ENCODE measurements around the gene HOXA2.

Gene HOXA2

DNA sequence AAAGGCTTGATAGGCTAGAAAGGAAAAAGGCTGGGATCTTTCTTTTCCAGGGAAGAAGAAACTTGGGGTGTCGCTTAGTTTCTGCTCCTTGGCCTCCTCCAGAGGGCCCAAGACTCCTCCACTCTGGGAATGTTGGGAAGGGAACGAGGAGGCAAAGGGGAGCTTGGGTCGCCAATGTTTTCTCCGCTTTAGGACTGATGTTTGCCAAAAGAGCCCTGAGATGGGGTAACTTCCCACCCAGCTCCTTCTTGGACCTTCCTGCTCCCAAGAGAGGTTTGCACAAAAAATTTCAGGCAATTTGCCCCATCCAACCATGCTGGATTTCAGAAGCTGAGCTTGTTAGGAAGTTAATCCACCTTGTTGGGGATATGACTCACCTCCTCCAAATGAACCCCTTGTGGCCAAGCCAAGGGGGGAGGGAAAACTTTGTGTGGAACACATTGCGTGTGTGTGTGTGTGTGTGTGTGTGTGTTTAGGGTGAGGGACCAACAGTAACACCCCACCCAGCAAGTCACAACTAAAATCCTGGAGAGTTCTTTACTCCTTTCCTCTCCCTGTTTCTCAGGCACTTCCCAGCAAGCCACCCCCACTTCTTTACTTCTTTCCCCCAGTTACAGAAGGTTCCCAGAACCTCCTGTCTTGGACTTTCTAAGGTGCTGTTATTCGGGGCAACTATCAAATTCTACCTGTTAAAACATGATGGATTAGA lies 8.7 kb upstream of the HOXA2 start:
- peak; percentile 51 for DNase-seq

DNA sequence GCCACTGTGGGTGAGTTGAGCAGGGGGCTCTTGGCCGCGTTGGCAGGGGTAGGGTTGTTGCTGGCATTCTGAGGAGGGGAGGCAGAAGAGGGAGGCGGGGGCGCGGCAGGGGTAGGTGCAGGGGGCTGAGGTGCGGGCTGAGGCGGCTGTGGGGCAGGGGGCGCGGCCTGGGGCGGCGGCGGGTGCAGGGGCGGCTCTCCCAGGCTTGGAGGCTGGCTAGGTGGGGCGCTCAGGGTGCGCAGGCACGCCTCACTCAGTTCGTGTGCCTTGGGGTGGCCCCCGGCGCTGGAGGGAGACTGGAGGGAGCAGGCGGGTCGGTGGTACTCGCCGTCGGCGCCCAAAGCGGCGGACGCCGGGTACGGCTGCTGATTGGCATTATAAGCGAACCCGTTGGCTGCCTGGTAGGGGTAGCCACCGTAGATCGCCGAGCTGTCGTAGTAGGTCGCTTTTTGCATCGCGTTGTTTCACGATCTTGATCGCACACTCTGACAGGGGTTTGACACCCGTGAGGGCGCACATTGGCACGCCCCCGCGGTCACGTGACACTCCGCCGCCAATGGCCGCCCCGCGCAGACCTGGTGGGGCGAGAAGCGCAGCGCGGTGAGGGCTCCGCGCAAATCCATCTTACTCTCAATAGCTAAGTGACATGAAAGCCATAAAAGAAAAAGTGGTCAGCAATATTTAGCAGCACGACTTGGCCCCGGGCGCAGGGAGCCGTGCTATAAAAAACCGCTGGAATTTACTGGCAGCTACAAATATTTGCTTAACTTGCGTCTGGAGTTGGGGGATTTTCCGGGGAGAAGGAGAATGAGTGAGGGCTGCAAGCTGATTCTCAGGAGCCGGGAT lies 7.9 kb upstream of the HOXA2 start:
- DNase-seq, result peak; percentile 85

DNA sequence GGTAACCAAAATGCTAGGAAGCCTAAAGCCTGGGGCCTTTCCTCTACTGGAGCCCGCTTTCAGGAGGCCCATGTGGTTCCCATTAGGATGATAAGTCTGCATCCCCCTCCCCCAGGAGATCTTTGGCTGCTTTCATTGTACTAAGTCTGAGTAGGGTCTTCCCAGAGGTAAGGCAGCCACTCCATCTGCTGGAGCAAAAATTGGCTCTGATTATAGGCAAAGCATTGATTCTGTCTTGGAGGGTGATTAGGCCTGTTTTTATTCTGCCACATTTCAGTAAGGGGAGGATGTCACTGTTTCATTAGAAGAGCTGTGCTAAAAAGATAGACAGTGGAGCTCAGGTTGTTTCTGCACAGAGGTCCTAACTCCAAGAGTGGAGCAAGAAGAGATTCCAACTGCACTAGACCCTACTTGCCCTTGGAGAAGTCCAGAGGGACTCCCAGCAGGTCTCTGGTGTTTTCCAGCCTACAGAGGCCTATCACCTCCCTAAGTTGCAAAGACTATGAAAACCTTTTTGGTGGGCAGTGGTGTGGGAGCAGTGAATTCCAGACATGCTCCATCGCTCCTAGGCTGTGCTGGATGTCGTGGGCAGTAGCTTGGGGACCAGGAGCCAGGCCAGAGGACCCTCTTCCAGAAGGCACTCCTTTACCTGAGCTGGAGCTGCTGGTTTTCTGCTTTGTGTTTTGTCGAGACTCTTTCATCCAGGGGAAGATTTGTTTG lies 7.1 kb upstream of the HOXA2 start:
- peak; percentile 46 for DNase-seq

DNA sequence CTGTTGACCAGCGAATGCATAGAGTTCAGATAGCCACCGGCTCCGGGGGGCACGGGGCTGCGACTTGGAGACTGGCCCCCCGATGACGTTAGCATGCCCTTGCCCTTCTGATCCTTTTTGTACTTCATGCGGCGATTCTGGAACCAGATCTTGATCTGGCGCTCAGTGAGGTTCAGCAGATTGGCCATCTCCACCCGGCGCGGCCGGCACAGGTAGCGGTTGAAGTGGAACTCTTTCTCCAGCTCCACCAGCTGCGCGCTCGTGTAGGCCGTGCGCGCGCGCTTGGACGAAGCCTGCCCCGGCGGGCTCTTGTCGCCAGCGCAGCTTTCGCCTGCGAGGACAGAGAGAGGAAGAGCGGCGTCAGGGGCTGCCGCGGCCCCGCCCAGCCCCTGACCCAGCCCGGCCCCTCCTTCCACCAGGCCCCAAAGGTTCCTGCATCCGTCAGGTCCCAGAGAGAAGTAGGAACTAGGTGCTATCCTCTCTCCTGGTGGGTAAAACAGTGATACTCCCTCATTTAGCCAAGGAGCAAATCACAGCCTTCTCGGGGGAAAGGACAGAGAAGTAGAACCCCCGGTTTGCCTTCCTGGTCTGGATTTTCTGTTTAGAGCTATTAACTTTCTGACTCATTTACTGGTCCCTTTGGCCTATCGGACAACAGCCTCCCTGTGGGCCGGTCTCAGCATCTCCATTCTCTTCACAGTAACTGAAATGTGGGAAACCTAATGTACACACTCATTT lies 6.1 kb upstream of the HOXA2 start:
- peak; percentile 85 for DNase-seq

DNA sequence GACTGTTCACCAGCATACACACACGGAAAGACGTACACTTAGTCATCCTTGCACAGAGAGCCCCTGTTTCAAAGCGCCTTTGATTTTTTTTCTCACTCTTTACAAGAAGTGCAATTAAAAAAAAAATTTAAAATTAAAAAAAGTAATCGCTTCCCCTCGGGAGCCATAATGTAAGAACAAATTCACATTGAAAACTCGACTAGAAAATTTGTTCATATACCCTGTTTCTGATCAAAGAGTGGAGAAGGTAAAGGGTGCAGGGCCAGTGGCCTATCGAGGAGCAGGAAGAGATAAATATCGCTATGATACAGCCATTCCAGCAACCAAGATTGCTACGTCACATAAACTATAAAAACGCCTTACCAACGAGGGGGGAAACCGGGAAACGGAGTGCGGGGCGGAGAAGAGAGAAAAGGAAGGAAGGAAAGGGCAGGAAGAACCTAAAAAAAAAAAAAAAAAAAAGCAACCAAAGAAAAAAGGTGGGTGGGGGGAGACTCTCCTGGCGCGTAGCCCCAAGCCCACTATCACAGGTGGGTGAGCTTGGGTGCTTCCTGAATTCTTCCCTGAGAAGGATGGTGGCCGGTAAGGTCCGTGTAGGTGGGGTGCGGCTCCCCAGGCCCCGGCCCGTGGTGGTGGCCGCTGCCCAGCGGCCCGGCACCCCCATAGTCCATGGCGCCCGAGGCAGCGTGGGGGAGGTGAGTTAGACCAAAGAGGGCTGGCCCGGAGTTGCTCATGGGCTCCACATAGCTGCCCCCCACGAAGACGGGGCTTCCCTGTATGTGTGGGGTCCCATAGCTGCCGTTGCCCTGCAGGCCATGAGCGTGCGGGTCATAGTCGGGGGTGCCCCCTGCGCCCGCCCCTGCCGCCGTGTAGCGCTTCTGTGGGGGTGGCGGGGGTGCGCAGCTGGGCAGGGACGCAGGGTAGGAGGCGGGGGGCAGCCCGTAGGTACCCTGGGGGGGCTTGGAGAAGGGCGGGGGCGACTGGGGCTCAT lies 5.2 kb upstream of the HOXA2 start:
- peak; percentile 35 for DNase-seq

DNA sequence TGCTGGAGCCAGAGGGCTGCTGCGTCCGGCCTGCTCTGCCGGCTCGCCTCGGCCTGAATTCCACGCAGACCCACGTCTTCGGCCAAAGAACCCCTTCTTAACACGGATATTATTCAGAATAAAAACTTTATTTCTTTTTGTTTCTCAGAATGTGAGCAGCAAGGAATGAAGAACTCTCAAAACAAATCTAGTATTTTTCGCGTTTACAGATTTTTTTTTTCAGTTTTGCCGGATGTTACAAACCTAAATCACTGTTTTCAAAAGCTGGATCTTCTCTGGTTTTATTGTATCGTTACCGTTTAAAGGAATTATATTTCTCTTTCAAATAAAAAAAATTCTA lies 4.4 kb upstream of the HOXA2 start:
- DNase-seq, result no peak

DNA sequence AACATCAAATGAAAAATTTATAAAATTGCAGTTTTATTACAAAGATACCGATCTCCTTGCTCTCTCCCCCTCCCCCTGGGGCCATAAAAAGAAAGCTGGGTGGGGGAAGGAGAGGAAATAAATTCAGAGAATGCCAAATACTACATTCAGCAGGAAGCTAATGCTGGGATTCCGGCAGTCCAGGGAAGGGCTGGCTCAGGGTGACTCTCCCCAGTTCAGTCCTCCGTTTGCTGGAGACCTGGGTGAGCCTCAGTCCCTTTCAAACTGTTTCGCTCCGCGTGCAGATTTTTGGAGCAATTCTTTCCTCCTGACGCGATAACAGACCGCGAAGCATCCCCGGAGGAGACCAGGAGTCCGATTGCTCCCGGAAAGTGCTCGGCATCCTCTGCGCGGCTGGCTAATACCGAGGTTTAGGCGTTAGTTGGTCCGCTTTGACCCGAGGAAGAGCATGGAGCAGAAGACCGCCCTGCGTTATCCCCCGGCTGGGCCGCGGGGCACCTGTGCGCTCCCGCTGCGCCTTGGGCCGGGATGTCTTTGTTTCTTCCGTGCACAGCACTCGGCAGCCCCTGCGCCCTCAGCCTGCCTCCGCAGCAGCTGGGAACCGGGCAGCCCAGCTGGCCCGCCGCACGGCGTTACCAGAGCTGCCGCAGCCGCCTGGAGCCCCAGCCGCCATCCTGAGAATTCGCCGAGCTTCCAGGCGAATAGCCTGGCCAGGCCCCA lies 3.9 kb upstream of the HOXA2 start:
- DNase-seq, result peak; percentile 85

DNA sequence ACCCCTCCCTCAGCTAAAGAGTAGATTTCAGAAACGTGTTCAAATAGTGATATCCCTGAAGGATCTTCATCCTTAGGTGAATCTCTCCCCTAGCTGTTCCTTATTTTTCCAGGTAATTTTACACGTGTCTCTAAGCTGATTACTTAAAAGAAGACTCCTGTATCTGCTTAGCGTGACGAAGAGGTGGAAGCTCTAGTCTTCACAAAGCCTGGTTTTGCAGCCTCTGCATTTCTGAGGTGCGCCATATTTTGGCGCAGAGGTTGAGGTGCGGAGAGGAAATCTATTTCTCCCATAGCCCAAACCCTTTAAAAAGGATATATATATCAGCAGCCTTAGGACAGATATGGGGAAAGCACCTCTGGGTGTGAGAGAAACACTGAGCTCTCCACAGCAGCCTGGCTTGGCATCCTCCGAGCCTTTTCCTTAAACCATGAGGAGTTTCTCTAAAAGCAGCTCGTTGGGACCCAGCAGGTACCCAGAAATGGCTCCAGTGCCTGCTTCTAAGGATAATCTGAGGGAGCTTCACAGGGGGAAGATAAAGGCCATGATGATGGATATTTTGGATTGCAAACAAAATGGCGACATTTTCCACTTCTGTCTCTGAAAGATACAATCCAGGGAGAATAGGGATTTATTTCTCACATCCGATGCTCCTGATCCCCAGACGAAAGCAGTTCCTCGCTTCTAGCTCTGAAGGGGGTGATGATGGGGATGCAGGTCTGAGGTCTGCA lies 3.0 kb upstream of the HOXA2 start:
- no peak for DNase-seq

DNA sequence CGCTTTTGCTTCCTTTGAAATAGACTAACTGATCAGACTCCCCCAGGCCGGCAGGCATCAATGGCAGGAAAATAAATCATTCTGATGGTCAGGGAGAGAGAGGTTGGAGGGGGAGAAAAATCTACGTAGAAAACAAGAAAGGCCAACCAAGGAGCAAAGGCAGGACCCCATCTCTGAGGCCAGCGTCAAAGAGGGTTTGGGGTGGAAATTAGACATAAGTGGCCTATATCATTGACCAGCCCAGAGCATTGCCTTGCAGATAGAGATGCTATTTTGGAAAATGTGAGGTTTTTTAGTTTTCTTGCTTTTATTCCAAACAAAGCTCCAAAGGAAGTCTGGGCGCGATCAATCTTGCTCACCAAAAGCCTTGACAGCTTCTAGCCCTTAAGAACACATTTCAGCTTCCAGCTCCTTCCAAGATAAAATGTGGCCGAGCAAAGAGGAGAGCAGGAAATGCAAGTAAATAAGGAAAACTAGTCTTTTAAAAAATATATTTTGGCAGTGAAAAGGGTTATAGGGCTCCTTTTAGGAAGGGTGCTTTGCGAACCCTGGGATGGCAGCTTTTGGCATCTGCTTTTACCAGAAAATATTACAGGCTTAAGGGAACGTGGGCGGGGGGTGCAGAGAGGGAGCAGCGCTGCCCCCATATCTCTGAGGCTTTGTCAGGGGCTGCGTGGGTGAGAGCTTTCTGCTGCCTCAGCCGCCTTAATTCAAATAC lies 2.0 kb upstream of the HOXA2 start:
- no peak for DNase-seq

DNA sequence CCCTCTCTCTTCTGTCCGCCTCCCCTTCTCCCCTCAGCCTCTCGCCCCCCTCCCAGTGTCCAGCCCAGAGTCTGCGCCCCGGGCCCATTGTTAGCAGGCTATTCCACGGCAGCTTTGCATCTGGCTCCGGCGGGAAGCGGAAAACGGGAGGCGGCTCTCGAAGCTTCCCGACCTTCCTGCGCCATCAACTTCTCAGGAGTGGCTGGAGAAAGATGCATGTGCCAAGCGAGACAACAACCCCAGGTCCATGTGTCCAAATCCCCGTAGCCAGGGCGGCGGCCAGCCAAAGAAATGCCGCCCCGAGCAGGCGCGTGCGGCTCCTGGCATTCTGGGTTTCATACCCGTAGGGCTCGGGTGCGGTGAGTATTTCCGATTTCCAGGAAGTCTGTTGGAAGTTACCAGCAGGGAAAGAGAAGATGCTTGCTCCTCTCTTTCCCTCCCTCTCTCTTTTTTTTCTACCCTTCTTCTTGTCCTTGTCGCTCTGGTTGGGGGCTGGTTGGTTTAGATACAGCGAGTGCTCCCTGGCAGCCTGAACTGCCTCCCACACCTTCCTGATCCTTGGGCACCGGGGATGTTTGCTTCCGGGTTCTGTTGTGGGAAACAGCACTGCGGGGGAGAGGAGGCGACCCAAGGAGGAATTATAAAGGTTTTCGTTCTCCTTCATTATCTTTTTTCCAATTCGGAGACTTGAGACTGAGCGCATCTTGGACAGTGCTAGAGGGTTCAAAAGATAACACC lies 1.2 kb upstream of the HOXA2 start:
- no peak for DNase-seq

DNA sequence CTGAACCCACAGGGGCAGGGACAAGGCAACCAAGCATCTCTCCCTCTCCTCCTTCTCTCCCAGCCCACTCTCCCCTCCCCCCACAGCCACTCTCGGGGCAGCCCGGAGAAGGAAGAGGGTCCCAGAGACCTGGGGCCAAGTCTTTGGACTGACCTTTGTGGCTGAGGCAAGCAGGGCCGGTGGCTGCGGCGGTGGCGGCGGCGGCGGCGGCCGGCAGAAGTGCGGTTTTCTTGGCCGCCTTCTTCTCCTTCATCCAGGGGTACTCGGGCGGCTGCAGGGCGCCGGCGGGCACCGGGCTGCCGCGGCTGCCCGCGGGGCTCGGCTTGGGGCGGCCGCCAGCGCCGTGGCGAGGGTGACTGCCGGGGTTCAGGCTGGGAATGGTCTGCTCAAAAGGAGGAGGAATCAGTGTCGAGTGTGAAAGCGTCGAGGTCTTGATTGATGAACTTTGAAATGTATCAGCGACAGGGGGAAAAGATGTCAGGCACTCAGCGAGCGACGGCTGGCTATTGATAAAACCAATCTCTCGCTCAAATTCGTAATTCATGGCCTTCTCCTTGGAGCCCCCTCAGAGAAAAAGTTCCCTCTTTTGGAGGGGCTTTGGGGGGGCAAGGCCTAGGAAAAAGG lies 414 bp downstream of the HOXA2 start:
- DNase-seq, result peak; percentile 73

DNA sequence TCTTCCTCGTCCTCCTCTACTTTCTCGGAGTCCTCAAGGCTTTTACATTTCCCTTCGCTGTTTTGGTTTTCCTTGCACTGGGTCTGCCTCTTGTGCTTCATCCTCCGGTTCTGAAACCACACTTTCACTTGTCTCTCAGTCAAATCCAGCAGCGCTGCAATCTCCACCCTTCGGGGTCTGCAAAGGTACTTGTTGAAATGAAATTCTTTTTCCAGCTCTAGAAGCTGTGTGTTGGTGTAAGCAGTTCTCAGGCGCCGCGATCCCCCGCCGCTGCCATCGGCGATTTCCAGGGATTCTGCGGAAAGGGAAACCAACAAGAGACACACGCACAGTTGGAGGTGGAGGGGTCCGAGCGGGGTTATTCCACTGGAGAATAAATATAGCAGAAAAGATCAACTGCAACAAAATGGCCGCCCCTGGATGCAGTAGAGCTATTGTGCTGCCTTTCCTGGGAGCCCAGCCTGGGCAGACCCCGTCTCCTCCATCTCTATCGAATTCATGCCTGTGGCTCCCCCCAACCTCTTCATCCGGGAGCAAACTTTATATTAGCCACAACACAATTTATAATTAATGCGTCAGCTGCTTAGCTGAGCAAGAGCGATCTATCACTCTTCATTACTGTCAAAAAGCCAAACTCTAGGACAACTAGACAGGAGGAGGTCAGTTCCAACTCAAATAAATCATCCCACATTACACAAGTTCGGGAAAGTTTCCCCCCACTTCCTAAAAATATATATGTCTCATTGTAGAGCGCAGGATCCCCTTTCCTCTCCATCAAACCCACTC lies 1.1 kb downstream of the HOXA2 start:
- no peak for DNase-seq

DNA sequence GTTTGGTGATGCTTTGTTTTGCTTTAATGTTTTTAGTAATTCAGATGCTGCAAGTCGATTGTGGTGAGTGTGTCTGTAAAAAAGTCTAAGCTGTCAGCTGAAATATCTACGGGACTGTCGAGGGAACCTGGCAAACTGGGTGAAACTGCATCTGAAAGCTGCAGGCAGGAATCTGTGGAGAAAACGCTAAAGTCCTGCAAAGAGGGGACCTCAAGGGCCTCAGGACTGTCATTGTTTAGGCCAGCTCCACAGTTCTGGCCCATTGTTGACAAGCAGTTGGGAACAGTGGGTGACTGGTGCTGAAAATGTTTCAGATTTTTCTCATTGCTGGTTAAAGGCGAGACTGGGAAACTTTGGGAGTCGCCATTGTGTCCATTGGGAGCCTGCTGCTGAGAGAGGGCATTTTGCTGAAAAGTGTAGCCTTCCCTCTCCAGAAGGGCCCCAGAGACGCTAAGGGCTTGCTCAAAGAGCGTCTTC lies 1.8 kb downstream of the HOXA2 start:
- no peak for DNase-seq

DNA sequence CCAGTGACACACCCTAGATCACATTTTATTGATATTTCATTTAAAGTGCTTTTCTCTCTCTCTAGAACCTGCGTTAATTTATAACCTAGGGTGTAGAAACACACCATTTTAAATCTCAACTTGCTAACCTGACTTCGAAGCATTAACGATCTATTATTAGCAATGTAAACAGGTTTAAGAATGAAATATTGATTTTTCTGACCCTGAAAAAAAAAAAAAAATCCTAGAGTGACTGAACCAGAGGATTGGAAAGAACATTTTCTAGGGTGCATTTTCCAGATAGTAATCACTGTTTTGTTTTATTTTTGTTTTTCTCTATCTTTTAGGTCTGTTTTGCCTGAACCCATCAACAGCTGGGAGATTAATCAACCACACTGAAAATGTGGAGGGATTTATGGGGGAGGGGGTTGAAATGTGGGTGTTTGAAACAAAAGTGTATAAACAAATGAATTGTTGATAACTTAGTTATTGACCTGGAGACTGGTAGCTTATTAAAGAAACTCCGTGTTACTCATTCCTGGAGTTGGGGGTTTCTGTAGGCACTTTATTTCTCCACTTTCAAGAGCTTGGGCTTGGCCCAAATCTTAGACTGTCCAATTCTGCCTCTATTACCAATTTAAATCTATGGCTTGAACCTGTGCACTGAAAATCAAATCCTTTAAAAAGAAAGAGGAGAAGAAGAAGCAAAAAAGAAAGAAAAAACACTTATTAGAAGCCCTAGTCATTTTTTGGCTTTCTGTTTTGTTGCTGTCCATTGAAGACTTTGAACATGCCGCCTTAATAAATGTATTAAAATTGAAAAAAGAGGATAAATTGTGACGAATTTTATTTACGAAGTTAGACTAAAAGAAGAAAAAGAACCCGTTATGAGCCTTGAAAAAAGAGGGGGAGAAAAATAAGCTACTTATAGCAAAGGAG lies 2.8 kb downstream of the HOXA2 start:
- DNase-seq, result no peak

DNA sequence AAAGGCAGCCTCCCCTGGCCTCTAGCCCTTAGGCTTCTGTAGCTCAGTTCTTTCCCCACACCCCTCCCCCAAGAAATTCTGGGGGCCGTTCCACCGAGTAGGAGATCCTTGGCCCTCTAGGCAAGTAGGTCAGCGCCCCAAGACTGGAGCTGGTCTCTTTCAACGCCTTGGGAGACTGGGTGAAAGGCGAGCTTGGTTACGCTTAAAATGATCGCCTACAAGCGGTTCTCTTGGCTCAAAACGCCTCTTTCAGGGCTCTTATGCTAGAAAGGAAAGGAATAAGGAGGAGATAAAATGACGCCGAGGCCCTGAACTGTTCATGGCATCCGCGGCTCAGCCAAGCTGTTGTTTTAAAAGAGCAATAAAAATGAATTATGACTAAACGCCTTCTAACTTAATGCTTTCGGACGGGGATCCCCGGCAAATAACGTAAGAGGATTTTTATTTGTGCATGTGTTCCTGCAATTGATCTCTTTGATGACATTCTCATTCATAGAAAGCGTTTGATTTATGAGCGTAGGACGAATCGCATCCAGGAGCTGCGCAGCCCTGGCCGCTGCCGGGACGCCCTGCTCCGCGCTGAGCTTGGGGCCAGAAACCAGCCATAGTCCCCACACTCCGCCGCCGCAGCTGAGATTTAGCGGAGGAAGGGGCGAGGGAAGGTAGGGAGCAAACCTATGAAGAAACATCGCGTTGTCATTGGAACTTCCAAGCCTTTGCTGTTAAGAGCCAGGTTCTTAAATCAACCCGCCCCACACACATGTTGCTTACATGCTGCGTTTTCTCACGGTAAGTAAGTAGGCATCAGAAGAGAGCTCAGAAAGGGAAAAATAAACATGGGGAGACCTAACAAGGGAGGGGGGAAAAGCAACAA lies 3.7 kb downstream of the HOXA2 start:
- DNase-seq, result no peak
